ENCODE data around the gene TMEM95.
A peak's percentile ranks its signal among the peaks of the same experiment; 100 is the strongest.

Gene TMEM95, protein sequence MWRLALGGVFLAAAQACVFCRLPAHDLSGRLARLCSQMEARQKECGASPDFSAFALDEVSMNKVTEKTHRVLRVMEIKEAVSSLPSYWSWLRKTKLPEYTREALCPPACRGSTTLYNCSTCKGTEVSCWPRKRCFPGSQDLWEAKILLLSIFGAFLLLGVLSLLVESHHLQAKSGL

DNA sequence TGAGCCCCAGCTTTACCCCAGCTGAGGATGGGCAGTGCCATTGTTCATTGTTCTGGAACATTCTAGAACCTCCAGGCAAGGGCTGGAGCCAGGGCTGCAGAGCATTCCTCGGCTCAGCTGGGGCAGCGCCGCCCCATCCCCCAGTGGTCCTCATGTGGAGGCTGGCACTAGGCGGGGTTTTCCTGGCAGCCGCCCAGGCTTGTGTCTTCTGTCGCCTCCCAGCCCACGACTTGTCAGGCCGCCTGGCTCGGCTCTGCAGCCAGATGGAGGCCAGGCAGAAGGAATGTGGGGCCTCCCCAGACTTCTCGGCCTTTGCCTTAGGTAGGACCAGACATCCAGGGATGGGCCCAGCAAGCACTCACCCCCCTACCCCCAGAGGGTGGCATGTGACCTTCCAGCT is at the start of gene TMEM95:
Gene TMEM95, plus strand, starts transcription at position 104 of the 400 bp plus-strand sequence. Its CDS starts 49 bp downstream, at position 153.
- DNase-seq, result no peak

DNA sequence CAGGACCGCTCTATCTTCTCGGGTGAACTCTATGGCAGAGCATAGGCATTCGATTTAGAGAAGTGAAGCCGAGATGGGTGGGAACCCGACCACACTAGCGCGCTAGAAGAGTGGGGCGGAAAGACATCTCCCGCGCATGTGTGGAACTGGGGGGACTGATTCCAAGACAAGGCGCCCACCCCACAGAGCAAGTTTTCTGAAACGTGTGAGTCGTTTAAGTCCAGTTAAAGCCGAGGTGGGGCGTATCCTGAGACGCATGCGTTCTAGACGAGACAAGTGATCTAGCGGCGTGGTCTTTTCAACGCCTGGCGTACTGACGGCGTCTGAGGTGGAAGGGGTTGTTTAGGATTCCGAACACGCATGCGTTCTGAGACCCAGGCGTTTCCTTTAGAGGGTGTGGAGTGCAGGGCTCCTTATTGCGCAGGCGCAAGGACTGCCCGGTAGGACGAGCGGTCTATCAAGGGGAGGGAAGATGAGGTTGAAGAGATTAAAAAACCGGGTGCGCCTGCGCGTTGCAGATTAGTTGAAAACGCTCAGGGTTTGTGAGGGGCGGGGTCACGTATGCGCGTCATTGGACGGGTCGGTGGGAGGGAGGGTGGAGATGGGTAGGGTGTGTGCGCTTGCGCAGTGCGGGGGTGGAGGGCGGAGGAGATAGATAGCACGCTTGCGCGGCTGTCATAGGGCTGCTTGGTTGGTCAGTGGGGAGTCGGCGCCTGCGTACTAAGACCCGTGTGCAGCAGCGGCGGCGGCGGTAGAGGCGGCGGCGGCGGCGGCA is 47.9 kb upstream of the TMEM95 start, which contains the start of gene EIF5A:
Gene EIF5A, plus strand, starts transcription at position 718 of the 775 bp plus-strand sequence. CDS start 2,008 bp downstream, outside the sequence.
- DNase-seq, result peak; percentile 55

DNA sequence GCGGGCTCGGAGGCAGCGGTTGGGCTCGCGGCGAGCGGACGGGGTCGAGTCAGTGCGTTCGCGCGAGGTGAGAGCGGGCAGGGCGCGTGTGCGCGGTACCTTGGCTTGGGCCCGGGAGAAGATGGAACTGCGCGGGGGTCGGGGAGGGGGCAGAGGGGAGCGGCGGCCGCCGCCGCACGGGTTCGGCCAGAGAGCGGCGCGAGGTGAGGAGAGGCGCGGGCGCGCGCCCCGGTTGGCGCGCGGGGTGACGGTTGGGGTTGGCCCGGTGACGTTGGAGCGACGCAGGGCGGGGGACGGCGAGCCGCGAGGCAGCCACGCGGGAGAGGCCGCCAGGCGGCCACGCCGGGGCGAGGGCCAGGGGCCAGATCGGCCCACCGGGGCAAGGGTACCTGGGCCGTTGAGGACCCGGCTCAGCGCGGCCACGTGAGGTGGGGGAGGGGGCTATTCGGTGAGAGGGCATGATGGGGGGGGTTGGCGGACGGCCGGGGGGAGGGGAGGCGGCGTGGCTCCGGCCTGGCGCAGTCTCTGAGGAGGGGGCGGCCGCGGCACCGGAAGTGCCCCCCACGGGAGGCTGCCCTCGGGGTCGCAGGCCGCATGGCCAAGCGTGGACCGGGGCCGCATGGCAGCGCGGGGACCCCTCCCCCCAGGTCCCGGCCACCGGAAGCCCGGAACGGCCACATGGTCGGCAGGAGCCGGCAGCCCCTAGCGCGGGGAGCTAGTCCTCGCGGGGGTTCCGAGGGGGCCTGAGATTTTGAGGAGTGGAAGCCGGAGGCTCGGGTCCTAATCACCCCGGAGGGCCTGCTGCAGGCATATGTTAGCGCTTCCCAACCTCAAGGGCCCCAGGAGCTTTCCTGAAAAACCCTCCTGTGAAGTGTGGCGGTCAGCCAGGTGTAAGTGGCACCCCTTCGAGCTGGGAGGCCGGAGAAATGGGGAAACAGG is 47.0 kb upstream of the TMEM95 start:
- no peak for DNase-seq

DNA sequence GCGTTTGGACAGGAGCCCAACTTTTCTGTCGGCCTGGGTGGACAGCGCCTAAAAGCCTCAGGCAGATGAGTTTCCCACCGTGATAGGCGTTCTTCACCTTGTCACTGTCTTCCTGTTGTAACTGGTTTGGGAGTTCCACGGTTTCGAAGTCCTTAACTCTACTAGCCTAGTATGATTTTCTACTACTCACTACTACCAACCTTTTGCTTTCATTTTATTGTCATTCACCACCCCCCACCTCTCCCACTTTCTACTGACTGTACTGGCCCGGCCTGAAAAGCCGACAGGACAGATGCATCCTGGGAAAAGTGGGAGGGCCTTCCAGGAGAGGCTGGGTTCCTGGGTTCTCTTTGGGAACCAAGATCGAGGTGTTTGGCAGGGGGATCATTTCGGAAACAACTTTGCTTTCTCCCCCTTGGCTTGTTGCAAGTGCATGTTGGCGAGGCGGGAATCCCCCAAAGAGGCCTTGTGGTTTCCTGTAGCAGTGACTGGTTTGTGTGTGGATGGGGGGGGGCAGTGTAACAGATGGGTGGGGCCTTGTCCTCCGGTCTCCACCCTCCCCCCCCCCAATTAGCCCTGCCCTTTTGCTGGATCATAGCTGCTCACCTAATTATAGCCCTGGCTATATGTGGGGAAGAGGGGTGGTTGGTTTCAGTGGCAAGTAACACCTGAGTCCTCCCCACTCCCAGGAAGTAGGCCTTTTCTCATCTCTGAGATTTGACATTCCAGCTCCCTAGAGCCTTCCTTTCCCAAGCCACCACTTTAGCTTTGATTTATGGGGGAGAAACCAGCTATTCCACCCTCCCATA is 46.1 kb upstream of the TMEM95 start:
- no peak for DNase-seq

DNA sequence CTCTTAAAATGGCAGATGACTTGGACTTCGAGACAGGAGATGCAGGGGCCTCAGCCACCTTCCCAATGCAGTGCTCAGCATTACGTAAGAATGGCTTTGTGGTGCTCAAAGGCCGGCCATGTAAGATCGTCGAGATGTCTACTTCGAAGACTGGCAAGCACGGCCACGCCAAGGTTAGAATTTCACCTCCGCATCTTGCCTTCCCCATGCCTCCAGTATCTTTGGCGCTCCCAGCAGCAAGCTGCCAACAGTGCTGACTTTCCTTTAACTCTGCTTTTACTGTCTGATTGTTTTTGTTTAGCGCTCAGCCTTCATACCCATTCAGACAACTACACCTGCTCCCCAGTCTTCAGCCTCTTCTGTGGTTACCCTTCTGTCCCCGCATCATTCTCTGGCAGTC is 45.3 kb upstream of the TMEM95 start:
- DNase-seq, result no peak

DNA sequence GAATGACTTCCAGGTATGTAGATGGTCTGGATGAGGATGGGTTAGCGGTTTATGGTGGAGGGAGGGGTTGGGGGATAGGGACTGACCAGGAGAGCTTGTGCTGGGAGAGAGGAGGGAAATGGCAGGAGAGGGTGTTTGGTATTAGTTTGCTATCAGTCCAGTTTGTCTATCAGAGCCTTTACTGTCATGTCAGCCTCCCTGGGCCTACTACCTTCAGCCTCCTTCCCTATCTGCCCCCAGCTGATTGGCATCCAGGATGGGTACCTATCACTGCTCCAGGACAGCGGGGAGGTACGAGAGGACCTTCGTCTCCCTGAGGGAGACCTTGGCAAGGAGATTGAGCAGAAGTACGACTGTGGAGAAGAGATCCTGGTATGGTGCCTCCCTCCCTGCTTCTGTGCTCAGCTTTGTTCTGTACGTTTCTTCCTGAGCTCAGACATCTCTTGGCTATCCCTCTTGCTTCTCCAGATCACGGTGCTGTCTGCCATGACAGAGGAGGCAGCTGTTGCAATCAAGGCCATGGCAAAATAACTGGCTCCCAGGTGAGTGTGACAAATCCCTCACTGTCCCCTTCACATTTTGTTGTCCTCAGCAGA is 43.7 kb upstream of the TMEM95 start:
- DNase-seq, result no peak

DNA sequence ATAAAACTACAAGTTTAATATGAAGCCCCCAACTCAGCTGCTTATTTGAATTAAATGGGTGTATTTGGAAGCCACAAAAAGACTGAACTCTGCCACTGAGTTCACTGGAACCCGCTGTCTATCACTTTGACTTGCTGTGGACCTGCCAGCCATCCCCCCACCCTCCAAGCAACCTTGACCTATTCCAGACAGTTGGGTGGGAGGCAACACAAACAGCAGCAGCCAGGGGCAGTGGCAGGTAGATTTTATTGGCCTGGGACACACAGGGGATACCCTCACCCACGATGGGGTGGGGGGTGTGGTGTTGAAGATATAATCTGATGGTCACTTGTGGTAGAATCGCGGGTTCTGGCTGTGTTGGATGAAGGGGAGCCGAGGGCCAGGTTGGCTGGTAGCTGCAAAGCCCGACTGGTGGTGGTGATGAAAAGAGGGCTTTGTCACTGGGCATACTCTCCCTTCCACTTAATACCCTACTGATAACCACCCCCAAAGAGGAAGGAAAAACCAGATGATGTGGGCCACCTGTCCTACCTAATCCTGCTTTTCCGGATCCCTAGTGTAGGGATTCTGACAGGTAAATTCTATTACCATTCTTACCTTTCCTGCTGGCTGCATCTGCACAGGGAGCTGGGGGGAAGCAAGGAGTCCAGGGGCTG is 42.4 kb upstream of the TMEM95 start:
- no peak for DNase-seq

DNA sequence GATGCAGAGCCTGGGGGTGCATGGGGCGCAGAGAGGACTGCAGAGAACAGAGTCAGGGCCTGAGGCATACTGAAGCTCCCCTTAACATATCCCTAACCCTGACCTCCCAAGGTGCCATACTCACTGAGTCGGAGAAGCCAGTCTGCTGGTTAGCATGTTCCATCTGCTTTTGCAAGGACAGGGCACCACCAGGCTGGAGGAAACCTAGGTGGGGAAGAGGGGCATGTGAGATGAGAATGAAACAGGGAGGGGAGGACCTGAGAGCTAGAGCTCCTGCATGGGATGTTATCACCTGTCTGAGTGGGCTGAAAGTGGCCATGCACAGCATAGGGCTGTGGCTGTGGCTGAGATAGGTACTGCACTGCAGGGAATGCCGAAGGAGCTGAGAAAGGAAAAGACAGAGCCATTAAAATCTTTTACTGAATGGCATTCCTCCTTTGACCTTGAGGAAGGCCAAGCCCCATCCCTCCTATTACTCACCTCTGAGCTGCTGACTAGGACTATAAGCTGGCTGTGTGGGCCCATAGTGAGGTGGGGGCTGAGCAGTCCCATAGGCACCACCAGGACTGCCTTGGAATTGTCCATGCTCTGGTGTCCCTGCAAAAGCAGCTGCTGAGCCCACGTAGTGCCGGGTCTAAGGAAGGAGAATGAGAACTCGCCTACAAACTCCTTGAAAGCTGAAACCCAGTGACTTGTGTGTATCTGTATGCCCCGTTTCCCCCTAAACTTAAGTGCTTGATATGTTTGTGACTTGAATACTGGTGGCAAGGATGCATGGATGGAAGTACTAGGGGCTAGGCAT is 41.7 kb upstream of the TMEM95 start:
- DNase-seq, result no peak

DNA sequence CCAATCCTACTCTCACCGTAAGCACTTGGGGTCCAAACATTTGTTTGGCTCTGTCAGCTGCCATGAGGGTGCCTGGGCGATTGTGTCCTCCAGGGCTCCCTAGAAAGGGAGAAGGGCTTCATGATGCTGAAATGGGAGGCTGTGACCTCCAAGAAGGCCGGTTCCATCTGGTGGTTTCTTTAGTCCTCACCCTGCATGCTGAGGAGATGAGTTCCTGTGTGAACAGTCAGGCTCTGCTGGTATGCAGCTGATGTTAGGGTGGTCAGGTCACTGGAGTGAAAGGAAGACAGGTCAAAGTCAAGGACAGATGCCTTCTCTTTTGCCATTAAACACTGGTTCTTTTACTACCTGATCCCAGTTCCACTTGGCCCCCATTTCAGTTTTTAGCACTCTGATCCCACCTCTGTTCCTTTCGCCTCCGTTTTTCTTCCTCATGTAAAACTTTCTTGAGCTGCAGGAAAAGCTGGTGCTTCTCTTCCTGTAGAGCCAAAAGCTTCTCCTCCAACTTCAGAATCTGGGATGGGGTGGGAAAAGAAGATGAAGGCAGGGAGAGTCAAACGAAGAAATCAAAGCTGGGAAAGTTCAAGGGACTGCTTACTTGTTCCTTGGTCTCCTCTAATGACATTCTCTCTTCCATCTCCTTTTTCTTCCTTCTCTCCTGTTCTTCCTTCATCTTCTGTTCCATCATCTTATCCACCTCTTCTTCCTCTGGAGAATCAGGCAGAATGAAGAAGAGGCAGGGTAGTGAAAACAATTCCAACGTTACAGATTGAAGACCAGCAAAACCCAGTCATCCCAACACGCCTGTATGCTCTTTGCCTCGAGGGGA is 40.9 kb upstream of the TMEM95 start:
- DNase-seq, result no peak

DNA sequence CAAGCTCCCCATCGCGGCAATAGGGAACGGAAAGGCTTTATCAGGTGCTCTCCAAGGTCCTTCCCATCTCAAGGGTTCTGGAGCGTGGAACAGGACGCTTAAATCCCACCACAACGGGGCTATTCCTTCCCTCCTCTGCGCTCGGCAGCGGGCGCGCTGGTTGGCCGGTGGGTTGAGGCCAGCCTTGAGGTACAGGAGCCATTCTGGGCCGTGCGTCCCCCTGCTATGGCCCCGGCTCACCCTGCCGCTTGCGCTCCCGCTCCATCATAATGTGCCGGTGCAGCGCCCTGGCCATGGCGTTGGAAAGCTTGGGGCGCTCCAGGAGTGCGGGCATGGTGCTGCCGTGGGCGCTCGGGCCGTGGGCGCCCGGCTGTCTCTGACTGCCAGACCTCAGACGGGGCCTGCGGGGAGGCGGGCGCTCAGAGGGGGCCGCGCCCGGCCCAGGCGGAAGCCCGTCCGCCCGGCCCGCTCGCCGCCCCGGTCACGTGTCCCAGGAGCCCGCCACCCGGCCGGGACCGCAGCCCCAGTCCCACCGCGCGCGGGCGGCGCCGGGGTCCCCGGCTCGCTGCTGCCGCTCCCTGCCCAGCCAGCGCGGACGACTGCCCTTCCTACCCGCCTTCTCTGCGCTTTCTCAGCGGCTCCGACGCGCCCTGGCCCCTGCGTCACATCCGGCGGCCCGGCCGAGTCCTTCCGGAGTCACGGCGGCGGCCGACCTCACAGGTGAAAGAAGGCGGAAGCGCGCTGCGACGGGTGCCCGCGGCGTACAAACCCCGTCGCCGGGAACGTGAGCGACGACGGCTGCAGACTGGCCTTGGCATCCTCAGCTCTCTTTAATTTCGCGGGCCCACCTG is 40.0 kb upstream of the TMEM95 start, which contains the start of gene GPS2:
Gene GPS2, minus strand, starts transcription at position 642 of the 851 bp plus-strand sequence. Its CDS starts 308 bp downstream, at position 334.
- peak; percentile 55 for DNase-seq

DNA sequence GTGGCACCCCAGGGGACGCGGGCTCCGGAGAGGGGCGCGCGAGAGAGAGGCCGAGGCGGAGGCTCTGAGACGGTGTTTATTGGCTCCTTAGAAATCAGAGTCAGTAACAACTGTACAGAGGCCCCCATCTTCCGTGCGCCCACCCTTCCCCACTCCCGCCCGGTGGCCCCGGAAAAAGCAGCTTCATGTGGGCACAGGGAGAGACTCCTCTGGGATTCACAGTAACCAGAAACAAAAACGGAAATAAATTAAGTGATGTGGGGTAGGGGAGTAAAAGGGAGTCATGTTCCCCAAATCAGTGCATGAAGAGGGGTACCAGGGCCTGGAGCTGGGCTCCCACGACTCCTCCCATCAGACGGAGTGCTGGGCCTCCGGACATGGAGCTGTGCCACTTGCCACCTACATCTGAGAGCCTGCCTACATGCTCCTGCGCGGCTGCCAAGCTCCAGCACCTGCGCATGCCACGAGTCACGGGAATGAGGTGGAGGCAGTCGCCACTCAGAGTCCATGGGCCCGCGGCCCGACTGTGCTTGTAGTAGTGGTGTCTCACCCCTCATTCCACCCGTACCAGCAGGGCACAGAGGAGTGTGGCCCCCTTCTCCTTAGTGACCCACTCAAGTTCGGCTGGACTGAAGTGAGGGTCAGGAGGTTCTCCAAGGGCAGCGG is 39.3 kb upstream of the TMEM95 start:
- no peak for DNase-seq

DNA sequence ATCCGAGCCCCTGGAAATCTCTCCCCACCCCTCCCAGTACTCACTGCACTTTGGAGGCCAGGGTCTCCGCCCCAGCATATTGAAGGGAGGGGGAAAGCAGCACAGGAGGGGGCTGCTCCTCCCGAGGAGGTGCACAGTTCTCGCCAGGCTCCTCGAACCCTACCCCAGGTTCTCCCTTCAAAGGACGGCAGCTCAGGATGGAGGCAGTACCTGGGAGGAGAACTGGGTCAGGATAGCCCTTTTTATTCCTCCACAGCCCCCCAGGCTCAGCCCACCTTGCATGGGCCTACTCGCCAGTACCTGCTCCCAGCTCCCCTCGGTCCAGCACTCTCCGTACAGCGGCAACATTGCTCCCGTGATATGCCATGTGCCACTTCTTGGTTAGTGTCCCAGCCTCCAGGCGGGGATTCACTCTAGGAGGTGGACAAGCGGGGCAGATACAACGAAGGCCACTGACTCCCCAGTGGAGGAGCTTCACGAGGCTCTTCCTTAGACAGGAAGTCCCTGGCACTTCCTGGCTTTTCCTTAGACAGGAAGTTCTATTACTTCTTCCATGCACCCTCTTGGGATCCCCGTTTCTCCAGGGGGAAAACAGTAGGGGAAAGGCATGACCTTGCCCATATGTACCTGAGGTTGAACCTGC is 37.7 kb upstream of the TMEM95 start:
- no peak for DNase-seq

DNA sequence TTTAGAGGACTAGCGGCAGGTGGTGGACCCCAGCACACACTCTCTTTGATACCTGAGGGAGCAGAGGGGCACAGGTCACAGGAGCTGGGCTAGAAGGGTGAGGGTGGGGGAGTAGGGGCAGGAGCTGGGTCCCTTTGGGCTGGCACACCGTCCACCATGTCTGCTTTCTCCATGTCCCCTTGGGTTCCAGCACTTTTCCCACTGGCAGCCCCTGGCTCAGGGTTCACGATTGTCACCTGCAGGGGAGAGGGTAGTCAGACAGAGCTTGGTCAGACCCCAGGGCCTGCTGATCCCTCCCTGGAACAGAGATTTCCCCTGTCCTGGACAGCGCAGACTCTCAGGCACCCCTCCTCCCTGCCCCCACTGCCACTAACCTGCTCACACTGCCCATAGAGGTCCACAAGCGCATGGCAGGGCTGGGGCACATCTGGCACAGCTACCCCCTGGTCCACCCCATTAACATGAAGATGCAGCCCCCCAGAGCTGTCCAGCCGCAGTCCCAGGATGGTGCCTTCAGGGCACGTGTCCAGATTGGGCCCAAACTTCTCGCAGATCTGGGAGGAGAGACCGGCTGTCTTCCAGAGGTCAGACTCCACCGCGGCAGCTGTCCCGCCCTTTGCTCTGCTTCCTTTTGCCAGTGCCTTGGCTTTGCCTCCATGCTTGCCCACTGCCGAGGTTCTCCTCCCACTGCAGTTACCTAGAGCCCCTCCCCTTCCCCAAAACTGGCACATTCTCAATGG is 36.7 kb upstream of the TMEM95 start:
- DNase-seq, result no peak

DNA sequence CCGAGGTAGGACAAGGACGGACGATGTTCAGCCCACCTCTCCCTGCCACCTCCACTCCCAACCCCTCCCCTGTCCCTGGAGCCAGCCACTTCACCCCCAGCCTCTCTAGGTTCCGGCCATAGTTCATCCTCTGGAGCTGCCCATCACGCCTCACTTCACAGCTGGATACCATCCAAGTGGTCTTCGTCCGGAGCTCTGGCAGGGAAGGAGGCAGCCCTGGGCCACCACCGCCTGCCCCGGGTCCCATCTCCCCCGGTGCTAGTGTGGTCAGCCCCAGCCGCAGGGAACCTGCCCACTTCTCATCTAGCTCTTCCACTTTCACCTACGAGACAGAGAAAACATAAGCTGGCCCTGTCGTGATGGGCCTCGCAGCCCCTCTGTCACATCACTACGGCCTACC is 33.5 kb upstream of the TMEM95 start:
- no peak for DNase-seq

DNA sequence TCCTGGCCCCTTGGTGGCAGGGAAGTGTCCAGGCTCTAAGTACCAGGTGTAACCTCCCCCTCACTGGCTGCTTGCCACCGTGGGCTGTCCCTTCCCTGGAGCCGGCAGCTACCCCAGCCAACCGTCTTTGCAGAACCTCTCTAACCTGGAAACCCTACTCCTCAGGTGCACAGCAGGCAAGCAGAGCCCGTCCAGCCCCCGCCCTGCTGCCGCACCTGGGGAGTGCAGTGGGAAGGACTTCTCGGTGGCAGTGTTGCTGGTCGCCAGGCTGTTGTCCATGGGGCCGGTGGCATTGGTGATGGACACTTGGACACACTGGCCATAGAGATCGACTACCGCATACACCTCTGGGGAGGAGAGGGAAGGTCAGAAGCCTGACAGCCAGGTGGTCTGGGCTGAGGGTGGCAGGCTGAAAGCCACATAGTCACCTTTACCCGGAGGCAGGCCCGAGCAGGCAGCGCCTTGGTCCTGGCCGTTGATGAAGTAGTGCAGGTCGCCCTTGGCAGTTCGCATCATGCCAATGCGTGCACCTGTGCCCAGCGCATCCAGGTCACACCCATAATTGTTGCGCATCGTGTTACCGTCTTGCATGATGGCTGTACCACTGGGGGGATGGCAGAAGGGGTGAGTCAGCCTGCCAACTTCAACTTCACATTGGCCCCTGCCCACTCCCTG is 32.3 kb upstream of the TMEM95 start:
- DNase-seq, result no peak
